Non-pigmented ciliary epithelial cell (primary cell): ENCODE results near the gene PDE6G.

ENCODE experiments used
- DNase-seq: peaks from one replicate; pipeline ENCODE4 v3.0.0-alpha.2; 2010; ENCODE audit warnings: low read depth

Gene PDE6G

GRCh38 chr17:81662002-81662401 lies 5.7 kb upstream of the PDE6G start:
- no peak for DNase-seq

- DNase-seq: no peak
Measured at GRCh38 chr17:81660441-81660840, 4.1 kb upstream of the PDE6G start.

- DNase-seq: no peak
Measured at GRCh38 chr17:81659038-81659437, 2.7 kb upstream of the PDE6G start.

GRCh38 chr17:81656835-81657234 lies 493 bp upstream of the PDE6G start:
- DNase-seq: no peak

- no peak for DNase-seq
Measured at GRCh38 chr17:81655378-81656117, 794 bp downstream of the PDE6G start.

- no peak for DNase-seq
Measured at GRCh38 chr17:81652906-81653771, 3.2 kb downstream of the PDE6G start.

GRCh38 chr17:81651692-81652091 lies 4.7 kb downstream of the PDE6G start:
- DNase-seq: peak; percentile 27

- DNase-seq: no peak
Measured at GRCh38 chr17:81650951-81651350, 5.4 kb downstream of the PDE6G start.

- DNase-seq: no peak
Measured at GRCh38 chr17:81648707-81649085, 7.6 kb downstream of the PDE6G start.

- DNase-seq: no peak
Measured at GRCh38 chr17:81648013-81648706, 8.2 kb downstream of the PDE6G start.

- DNase-seq: no peak
Measured at GRCh38 chr17:81647640-81648012, 8.7 kb downstream of the PDE6G start.

GRCh38 chr17:81646869-81647600 lies 9.3 kb downstream of the PDE6G start:
- no peak for DNase-seq

- no peak for DNase-seq
Measured at GRCh38 chr17:81644976-81645952, 11.1 kb downstream of the PDE6G start.

GRCh38 chr17:81644496-81644895 lies 11.8 kb downstream of the PDE6G start:
- DNase-seq: no peak

- peak; percentile 26 for DNase-seq
Measured at GRCh38 chr17:81641825-81642489, 14.4 kb downstream of the PDE6G start.

GRCh38 chr17:81640011-81640410 lies 16.3 kb downstream of the PDE6G start:
- DNase-seq: no peak

- no peak for DNase-seq
Measured at GRCh38 chr17:81638683-81639082, 17.7 kb downstream of the PDE6G start.

- DNase-seq: peak; percentile 30
Measured at GRCh38 chr17:81636505-81637288, 19.6 kb downstream of the PDE6G start, which contains the start of the genes NPLOC4 and TSPAN10. NPLOC4 (minus strand) TSS chr17:81637112; CDS start chr17:81636930, 182 bp downstream. TSPAN10 (plus strand) TSS chr17:81637196; CDS start chr17:81642413, 5,217 bp downstream.

- peak; percentile 27 for DNase-seq
Measured at GRCh38 chr17:81635973-81636504, 20.3 kb downstream of the PDE6G start.
